Measurements from ENCODE around the gene WDR6. TPM values are rescaled to one million over a fixed set of nuclear protein-coding genes. Genes with fewer than 3 reads are reported as not detected.

WDR6 gene
- total and polyA plus RNA-seq, 9 of the 15 experiments (the other 6 are each of a cell fraction or from before 2014, with no cell fraction given) = 8.9 to 90.6 (median 44.7) TPM

DNA sequence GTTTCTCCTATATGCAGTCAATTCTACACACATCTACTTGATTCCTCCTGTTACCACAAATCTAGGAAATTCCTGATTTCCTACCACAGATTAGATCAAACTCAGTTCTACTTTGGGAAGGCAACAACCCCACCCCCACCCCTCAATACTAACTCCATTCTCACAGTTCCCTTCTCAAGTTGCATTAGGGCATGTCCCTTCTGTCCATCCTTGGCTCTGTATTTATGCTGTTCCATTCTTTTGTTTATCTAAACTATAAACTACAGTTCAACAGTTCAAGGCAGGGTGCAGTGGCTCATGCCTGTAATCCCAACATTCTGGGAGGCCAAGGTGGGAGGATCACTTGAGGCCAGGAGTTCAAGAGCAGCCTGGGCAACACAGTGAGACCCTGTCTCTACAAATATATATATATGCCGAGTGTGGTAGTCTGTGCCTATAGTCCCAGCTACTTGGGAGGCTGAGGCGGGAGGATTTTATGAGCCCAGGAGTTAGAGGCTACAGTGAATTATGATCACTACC, 47.2 kb downstream of the WDR6 start (continued):
- TF ChIP-seq RBM22 (IDR thresholded peaks at IDR 0.05; ENCODE audit: low read depth, low read length, poor library complexity, severe bottlenecking) (no peak), ZNF165 (CRISPR knock-in tag; IDR thresholded peaks at IDR 0.05; ENCODE audit: borderline replicate concordance) (no peak), DPF2 (IDR thresholded peaks at IDR 0.05) (no peak), ZNF507 (tag; conservative IDR thresholded peaks at IDR 0.05) (no peak), TCFL5 (CRISPR knock-in tag; conservative IDR thresholded peaks at IDR 0.05) (no peak)
- TF ChIP-seq, protein P1, sequence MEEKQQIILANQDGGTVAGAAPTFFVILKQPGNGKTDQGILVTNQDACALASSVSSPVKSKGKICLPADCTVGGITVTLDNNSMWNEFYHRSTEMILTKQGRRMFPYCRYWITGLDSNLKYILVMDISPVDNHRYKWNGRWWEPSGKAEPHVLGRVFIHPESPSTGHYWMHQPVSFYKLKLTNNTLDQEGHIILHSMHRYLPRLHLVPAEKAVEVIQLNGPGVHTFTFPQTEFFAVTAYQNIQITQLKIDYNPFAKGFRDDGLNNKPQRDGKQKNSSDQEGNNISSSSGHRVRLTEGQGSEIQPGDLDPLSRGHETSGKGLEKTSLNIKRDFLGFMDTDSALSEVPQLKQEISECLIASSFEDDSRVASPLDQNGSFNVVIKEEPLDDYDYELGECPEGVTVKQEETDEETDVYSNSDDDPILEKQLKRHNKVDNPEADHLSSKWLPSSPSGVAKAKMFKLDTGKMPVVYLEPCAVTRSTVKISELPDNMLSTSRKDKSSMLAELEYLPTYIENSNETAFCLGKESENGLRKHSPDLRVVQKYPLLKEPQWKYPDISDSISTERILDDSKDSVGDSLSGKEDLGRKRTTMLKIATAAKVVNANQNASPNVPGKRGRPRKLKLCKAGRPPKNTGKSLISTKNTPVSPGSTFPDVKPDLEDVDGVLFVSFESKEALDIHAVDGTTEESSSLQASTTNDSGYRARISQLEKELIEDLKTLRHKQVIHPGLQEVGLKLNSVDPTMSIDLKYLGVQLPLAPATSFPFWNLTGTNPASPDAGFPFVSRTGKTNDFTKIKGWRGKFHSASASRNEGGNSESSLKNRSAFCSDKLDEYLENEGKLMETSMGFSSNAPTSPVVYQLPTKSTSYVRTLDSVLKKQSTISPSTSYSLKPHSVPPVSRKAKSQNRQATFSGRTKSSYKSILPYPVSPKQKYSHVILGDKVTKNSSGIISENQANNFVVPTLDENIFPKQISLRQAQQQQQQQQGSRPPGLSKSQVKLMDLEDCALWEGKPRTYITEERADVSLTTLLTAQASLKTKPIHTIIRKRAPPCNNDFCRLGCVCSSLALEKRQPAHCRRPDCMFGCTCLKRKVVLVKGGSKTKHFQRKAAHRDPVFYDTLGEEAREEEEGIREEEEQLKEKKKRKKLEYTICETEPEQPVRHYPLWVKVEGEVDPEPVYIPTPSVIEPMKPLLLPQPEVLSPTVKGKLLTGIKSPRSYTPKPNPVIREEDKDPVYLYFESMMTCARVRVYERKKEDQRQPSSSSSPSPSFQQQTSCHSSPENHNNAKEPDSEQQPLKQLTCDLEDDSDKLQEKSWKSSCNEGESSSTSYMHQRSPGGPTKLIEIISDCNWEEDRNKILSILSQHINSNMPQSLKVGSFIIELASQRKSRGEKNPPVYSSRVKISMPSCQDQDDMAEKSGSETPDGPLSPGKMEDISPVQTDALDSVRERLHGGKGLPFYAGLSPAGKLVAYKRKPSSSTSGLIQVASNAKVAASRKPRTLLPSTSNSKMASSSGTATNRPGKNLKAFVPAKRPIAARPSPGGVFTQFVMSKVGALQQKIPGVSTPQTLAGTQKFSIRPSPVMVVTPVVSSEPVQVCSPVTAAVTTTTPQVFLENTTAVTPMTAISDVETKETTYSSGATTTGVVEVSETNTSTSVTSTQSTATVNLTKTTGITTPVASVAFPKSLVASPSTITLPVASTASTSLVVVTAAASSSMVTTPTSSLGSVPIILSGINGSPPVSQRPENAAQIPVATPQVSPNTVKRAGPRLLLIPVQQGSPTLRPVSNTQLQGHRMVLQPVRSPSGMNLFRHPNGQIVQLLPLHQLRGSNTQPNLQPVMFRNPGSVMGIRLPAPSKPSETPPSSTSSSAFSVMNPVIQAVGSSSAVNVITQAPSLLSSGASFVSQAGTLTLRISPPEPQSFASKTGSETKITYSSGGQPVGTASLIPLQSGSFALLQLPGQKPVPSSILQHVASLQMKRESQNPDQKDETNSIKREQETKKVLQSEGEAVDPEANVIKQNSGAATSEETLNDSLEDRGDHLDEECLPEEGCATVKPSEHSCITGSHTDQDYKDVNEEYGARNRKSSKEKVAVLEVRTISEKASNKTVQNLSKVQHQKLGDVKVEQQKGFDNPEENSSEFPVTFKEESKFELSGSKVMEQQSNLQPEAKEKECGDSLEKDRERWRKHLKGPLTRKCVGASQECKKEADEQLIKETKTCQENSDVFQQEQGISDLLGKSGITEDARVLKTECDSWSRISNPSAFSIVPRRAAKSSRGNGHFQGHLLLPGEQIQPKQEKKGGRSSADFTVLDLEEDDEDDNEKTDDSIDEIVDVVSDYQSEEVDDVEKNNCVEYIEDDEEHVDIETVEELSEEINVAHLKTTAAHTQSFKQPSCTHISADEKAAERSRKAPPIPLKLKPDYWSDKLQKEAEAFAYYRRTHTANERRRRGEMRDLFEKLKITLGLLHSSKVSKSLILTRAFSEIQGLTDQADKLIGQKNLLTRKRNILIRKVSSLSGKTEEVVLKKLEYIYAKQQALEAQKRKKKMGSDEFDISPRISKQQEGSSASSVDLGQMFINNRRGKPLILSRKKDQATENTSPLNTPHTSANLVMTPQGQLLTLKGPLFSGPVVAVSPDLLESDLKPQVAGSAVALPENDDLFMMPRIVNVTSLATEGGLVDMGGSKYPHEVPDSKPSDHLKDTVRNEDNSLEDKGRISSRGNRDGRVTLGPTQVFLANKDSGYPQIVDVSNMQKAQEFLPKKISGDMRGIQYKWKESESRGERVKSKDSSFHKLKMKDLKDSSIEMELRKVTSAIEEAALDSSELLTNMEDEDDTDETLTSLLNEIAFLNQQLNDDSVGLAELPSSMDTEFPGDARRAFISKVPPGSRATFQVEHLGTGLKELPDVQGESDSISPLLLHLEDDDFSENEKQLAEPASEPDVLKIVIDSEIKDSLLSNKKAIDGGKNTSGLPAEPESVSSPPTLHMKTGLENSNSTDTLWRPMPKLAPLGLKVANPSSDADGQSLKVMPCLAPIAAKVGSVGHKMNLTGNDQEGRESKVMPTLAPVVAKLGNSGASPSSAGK (IDR thresholded peaks at IDR 0.05) = no peak
- TF ChIP-seq, protein P2, sequence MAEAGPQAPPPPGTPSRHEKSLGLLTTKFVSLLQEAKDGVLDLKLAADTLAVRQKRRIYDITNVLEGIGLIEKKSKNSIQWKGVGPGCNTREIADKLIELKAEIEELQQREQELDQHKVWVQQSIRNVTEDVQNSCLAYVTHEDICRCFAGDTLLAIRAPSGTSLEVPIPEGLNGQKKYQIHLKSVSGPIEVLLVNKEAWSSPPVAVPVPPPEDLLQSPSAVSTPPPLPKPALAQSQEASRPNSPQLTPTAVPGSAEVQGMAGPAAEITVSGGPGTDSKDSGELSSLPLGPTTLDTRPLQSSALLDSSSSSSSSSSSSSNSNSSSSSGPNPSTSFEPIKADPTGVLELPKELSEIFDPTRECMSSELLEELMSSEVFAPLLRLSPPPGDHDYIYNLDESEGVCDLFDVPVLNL (CRISPR knock-in tag; IDR thresholded peaks at IDR 0.05; ENCODE audit: low read depth) = no peak
- TF ChIP-seq, protein P3, sequence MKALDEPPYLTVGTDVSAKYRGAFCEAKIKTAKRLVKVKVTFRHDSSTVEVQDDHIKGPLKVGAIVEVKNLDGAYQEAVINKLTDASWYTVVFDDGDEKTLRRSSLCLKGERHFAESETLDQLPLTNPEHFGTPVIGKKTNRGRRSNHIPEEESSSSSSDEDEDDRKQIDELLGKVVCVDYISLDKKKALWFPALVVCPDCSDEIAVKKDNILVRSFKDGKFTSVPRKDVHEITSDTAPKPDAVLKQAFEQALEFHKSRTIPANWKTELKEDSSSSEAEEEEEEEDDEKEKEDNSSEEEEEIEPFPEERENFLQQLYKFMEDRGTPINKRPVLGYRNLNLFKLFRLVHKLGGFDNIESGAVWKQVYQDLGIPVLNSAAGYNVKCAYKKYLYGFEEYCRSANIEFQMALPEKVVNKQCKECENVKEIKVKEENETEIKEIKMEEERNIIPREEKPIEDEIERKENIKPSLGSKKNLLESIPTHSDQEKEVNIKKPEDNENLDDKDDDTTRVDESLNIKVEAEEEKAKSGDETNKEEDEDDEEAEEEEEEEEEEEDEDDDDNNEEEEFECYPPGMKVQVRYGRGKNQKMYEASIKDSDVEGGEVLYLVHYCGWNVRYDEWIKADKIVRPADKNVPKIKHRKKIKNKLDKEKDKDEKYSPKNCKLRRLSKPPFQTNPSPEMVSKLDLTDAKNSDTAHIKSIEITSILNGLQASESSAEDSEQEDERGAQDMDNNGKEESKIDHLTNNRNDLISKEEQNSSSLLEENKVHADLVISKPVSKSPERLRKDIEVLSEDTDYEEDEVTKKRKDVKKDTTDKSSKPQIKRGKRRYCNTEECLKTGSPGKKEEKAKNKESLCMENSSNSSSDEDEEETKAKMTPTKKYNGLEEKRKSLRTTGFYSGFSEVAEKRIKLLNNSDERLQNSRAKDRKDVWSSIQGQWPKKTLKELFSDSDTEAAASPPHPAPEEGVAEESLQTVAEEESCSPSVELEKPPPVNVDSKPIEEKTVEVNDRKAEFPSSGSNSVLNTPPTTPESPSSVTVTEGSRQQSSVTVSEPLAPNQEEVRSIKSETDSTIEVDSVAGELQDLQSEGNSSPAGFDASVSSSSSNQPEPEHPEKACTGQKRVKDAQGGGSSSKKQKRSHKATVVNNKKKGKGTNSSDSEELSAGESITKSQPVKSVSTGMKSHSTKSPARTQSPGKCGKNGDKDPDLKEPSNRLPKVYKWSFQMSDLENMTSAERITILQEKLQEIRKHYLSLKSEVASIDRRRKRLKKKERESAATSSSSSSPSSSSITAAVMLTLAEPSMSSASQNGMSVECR (CRISPR knock-in tag; IDR thresholded peaks at IDR 0.05) = no peak
